HG03159 (cell line): ENCODE measurements around the gene LGALS4.
A peak's percentile ranks its signal among the peaks of the same experiment; 100 is the strongest.
"Not testable (repeated sequence)": the region's sequence is repeated elsewhere in the genome, so short reads cannot be mapped to it uniquely, and the experiment has no call there.

Experiments
- ATAC-seq: cut with Tn5 transposase; IDR thresholded peaks from one replicate; pipeline ENCODE4 v1.9.1; 2021; ENCODE audit warnings: mild to moderate bottlenecking, moderate library complexity; ENCODE audit not compliant: unreplicated experiment

LGALS4 gene, protein sequence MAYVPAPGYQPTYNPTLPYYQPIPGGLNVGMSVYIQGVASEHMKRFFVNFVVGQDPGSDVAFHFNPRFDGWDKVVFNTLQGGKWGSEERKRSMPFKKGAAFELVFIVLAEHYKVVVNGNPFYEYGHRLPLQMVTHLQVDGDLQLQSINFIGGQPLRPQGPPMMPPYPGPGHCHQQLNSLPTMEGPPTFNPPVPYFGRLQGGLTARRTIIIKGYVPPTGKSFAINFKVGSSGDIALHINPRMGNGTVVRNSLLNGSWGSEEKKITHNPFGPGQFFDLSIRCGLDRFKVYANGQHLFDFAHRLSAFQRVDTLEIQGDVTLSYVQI

DNA sequence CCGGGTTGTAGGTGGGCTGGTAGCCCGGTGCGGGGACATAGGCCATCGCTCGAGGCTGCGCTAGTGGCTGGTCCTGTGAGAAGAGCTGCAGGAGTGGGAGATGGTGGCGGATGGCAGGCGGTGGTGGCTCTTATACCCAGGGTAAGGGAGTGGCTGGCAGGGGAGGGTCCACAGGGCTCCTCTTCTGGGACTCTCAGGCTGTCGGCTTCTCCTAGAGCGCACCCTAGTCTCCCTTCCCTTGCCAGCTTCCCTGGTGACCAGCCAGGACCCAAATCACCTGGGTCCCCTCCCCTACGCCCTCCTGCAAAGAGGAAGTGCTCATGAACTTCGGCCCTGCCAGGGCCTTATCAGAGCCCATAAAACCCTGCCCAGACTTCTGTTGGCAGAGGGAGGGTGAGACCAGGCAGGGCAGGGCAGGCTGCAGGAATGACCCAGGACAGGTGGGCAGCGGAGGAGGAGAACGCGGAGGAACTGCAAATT lies at the start of gene LGALS4:
TSS of gene LGALS4 (minus strand) at position 105 of the 480 bp plus-strand sequence. CDS start at position 46, 59 bp downstream.
- no peak for ATAC-seq

DNA sequence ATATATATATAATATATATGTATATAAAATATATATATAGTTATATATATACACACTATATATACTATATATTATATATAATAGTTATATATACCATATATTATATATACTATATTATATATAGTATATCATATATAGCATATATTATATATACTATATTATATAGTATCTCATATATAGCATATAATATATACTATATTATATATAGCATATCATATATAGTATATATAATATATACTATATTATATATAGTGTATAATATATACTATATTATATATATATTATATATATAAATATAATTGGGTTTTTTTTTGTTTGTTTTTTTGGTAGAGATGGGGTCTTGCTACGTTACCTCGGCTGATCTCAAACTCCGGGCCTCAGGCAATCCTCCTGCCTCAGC lies 48.6 kb upstream of the LGALS4 start:
- ATAC-seq = no peak

DNA sequence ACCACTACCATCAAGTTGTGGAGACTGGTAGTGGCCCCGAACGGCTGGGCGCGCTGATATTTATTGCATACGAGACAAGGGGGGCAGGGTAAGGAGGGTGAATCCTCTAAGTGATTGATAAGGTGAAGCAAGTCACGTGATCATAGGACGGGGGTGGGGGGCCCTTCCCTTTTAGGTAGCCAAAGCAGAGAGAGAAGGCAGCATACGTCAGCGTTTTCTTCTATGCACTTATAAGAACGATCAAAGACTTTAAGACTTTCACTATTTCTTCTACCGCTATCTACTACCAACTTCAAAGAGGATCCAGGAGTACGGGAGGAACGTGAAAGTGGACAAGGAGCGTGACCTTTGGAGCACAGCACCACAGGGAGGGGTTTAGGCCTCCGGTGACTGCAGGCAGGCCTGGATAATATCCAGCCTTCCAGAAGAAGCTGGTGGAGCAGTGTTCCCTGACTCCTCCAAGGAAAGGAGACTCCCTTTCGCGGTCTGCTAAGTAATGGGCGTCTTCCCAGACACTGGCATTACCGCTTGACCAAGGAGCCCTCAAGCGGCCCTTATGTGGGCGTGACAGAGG lies 47.0 kb upstream of the LGALS4 start:
- ATAC-seq = not testable (repeated sequence)

DNA sequence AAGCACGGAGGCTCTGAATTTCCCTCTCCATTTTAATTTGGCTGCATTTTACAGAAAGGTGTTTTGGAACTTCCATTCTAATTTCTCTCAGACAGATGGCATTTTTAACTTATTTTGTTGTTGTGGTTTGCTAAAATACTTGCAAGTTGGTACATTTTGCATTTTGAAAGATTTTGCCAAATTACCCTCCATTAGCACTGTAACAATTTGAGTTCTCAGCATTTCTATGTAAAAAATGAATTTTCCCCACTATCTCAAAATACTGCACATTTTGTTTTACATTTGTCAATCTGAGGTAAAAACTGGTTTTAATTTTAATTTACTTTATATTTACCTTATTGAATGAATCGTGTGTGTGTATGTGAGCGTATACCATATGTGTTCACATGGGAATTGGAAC lies 44.1 kb upstream of the LGALS4 start:
- ATAC-seq = no peak

DNA sequence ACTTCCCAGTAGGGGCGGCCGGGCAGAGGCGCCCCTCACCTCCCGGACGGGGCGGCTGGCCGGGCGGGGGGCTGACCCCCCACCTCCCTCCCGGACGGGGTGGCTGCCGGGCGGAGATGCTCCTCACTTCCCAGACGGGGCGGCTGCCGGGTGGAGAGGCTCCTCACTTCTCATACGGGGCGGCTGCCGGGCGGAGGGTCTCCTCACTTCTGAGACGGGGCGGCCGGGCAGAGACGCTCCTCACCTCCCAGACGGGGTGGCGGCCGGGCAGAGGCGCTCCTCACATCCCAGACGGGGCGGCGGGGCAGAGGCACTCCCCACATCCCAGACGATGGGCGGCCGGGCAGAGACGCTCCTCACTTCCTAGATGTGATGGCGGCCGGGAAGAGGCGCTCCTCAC lies 43.0 kb upstream of the LGALS4 start:
- not testable (repeated sequence) for ATAC-seq

DNA sequence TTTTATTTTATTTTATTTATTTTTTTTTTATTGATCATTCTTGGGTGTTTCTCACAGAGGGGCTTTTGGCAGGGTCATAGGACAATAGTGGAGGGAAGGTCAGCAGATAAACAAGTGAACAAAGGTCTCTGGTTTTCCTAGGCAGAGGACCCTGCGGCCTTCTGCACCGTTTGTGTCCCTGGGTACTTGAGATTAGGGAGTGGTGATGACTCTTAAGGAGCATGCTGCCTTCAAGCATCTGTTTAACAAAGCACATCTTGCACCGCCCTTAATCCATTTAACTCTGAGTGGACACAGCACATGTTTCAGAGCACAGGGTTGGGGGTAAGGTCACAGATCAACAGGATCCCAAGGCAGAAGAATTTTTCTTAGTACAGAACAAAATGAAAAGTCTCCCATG lies 42.2 kb upstream of the LGALS4 start:
- not testable (repeated sequence) for ATAC-seq

DNA sequence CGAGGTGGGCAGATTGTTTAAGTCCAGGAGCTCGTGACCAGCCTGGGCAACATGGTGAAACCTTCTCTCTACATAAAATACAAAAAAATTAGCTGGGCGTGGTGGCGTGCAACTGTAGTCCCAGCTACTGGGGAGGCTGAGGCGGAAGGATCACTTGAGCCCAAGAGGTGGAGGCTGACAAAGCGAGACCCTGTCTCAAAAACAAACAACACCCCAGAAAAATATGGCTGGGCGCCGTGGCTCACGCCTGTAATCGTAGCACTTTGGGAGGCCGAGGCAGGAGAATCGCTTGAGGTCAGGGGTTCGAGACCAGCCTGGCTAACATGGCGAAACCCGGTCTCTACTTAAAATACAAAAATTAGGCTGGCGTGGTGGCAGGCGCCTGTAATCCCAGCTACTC lies 40.5 kb upstream of the LGALS4 start:
- ATAC-seq = no peak

DNA sequence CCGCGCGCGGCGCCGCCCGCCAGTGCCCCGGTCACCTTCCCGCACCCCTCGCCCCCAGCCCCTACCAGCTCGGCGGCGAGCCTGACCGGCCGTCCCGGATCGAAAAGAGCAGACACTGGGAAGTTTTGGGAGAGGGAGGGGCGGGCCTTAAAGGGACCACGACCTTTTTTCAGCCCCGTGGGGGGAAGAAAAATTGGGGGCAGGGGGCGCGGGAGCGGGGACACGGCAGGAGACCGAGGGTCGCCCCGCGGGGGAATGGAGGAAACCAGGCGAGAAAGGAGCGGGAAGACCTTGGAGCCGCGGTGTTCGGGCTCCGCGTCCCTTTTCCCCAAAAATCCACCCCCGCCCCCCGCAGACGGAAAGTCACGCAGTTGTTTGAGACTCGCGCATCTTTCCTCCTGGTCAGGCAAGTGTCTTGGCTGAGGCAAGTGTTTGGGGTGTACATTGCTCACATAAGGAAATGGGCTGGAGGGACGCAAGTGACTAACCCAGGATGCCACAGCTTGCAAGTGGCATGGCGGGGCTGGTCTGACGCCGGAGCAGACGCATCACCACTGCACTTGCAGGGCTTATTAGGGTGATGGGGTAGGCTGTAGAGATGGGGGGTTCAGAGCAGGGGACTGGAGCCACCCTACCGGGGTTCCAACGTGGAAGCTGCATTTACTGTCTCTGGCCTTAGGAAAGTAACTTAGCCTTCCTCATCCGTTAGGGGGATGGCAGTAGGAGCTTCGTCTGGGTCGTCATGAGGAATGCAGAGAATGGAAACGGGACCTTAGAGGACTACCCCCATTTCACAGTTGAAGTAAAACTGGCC lies 39.7 kb upstream of the LGALS4 start:
- no peak for ATAC-seq

DNA sequence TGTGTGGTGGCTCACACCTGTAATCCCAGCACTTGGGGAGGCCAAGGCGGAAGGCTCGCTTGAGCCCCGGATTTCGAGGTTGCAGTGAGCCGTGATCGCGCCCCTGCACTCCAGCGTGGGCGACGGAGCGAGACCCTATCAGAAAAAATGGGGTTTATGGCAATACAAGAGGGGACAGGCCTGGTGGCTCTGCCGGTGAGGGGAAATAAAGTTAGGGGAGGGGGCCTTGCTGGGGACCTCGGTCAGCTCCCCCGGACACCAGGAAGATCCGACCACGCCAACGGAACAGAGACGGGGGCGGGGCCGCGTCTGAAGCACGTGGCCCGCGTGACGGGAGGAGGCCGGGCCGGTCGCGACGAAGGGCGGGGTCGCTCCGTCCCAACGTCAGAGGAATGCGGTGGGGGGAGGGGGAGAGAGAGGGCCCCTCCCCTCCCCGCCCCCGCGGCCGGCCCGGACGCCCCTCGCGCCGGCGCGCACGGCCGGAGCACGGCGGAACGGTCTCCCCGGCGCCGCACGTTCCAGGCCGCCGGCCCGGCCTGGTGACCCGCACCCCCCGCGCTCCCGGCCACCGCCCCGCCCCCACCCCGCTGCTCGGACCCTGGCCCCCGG lies 39.0 kb upstream of the LGALS4 start:
- no peak for ATAC-seq

DNA sequence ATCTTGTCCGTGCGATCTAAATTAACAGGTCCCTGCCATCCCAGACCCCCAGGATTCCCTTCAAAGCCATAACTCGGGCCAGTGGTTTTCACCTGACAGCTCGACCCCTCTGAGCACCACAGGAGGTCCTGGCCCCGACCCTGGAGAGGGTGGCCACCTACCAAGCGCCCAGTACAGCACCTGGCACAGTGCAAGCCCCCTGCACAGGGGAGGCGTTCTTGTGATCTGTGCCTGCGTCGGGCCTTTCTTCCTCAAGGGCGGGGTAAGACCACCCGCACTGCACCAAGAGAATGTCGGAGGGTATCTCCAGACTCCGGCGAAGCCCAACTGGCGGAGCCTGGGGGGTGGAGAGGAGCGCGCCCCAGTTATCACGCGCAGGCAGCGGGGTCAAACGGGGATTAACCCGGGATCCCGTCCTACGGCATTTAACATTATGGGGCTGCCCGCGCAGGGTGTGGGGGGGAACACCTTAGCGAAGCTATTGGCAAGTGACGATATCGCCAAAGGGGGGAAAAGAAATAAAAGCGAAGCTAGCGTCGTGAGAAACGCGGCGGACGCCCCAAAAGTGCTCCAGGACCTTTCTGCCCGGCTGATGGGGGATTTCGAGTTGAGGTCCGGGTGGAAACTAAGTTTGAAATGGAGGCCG lies 38.4 kb upstream of the LGALS4 start:
- no peak for ATAC-seq

DNA sequence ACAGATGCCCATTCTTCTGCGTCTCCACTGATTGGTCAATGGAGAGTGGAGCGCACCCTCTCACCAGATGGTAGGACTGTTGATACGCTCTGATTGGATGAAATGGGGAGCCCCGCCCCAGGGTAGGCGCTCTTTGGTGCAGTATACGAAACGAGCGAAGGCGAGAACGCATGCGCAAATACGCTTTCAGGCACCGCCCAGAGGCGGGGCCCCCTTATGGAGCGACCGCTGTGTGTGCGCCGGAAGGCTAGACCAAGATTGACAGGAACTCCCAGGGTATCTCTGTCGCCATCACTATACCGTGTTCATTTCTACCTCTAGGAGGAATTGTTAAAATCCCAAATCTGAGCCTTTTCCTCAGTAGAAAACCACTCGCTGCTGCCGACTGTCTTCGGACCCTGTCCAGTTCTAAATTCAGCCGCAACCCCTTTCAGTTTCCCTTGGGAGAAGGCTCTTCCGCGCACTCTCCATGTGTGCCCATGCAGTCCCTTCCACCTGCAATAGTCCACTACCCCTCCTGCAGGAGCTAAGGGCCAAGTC lies 37.8 kb upstream of the LGALS4 start:
- ATAC-seq = peak; percentile 73

DNA sequence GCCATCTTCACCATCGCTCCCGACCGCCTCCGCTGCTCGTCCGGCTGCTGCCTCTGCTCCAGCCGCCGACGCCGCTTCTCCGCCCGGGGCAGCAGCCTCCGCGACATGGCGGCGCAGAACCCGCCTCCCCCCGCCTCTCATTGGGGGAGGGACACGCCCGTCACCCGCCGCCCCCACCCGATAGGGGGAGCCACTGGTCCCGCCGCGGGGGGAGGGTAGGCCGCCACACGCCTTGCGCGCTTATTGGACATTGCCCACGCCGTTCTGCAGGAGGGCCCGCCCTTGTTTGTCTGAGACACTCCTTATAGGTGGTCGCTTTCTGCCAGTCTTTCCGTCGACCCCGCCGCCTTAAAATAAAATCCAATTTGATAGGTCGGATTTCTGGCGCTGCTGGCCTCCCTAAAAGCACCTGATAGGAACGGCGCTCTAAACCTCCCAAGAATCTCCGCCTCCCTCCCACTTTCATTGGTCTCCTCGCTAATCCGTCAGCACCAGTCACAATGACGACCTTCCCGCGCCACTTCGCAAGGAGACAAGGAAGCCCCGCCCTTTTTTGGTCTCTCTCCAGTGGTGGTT lies 37.2 kb upstream of the LGALS4 start, which contains the start of gene HNRNPL:
TSS of gene HNRNPL (minus strand) at position 127 of the 576 bp plus-strand sequence. CDS start at position 107, 20 bp downstream.
- ATAC-seq = peak; percentile 57

DNA sequence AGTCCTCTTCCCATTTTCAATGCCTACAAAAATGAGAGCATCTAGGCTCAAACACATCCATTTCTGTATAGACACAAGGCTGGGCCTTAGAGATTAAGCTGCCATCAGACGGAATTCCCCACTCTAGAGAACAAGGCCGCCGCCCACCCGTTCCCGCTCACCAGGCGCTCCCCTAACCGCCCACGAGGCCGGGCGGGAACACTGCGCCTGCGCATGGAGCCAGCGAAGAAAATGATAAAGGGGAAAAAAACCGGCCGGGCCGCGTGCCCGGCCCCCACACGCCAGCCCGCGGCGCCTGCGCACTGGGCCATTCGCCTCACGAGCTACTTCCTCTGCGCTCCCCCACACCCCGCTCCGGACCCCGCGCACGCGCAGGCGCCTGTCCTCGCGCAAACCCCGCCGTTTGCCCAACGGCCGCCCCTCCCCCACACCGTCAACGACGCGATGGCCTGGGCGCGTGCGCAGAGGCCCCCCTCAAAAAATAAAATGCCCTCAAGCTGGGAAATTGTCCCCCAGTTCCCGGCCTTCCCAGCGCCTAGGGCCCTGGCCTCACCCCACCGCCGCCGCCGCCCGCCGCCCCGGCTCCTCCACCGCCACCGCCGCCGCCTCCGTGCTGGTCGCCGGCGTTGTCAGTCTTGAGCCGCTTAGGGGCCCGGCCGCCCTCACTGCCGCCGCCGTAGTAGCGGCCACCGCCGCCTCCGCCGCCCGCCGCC lies 36.6 kb upstream of the LGALS4 start:
- peak; percentile 14 for ATAC-seq

DNA sequence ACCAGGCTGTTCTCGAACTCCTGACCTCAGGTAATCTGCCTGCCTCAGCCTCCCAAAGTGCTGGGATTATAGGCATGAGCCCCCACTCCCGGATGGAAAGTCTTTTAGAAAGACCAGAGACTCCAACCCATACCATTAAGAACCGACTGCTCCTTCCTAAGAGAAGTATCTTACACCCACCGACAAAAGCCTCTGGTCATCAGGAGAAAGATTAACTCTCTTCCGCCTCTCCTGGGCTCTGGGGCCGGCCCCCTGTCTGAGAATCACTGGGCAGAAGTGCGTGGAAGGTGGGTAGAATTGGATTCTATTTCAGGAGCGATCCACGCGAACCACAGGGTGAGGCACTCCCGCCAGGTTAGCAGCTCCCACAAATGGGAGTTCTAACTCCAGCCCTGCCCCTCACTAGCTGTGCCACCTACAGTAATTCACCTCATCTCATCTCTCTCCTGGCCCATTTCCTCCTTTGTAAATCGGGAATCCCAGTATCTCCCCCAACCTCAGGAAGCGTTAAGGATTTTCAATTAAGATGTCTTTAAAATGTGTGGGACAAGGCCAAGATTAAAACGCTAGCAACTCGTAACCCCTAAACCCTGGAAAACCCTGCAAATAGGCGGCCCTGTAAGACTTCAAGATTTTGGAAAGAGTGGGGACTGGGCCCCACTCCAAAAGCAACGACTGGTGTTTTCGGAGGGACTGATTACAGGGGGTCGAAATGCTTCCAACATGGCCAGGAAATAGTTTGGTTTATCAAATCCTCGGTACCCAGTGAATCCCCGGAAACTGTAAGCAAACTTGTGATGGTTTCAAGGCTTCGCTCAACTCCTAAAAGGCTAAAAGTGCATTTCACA lies 35.8 kb upstream of the LGALS4 start:
- ATAC-seq = no peak

DNA sequence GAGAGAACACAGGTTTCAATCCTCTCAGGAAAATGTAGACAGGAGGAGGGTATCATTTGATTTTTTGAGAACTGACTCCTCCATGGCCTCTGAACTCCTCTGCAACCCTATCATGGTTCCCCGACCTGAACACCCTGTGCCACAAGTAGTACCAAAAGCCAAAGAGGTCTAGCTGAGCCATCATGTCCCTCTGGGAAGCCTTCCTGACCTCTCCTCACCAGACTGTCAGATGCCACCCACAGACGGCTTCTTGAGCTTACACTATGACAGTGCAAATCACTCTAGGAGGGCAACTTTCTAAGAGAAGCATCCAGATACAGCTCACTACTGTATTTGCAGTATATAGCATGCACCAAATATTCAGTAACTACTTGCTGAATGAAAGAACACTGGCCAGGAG lies 33.4 kb upstream of the LGALS4 start:
- no peak for ATAC-seq

DNA sequence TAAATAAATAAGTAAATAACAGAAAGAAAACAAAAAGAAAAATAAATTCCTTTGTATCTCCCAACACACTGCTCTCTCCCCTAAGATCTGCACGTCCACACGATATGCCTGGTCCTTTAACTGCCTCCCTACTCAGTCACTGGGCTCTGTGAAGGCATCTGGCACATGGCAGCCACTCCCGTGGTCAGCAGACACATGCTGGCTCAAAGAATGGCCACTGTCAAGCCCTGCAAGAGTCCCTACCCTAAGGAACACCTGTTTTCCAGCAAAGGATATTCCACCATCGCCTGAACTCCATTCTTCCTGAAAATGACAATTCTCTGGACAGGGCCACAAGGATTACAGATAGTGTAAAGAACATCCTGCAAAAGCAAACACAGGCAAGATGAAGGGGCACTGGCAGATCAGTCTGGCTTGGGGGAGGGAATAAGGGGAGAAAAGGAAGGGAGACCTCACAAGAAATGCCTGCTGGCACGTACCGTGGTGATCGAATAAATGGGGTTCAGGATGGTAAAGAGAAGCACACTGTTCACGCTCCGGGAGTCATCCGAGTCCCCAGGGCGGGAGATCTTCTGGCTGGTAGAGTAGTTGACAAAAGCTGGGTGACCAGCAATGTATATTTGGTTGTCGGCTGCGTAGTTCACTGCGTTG lies 32.8 kb upstream of the LGALS4 start:
- no peak for ATAC-seq

DNA sequence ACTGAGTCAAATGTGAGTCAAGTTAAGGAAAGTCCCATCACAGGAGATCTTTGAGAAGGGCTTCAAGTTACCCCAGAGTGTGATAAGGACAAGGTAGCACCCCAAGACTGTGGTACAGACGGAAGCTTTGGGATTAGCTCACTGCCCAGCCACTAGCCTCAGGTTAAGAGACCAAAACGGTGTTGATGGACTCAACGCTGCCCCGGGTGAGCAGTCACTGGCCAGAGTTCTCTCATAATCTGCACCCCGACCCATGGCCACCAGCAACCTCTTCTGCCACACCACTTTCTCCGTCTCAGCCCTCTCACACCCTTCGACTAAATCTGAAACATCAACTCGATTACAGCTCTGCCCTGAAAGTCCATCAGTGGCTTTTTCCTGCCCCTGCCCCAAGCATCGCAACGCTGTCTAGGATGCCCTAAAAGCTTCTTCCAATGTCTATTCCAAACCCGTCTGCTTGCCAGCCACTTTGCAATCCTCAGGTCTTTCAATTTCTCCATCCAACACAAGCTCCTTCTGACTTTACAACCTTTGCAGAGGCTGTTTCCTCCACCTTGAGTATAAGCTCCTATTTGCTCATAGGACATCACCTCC lies 31.4 kb upstream of the LGALS4 start:
- no peak for ATAC-seq
